GM23248 (cell line): Measurements from ENCODE around the gene LIMCH1.

Source experiments
- EZH2 ChIP-seq: fragments of 200-600 bp; sonication (generic); IDR thresholded peaks from 2 replicates; pipeline ENCODE4 v1.6.1; 2018; ENCODE audit warnings: antibody characterized with exemption, mild to moderate bottlenecking; ENCODE audit not compliant: insufficient read depth, poor library complexity, severe bottlenecking
- EZH2phosphoT487 ChIP-seq: fragments of 200-600 bp; sonication (generic); IDR thresholded peaks from 2 replicates; pipeline ENCODE4 v1.6.1; 2018; ENCODE audit warnings: antibody characterized with exemption, moderate library complexity, mild to moderate bottlenecking, low read depth; ENCODE audit not compliant: insufficient read depth

DNA sequence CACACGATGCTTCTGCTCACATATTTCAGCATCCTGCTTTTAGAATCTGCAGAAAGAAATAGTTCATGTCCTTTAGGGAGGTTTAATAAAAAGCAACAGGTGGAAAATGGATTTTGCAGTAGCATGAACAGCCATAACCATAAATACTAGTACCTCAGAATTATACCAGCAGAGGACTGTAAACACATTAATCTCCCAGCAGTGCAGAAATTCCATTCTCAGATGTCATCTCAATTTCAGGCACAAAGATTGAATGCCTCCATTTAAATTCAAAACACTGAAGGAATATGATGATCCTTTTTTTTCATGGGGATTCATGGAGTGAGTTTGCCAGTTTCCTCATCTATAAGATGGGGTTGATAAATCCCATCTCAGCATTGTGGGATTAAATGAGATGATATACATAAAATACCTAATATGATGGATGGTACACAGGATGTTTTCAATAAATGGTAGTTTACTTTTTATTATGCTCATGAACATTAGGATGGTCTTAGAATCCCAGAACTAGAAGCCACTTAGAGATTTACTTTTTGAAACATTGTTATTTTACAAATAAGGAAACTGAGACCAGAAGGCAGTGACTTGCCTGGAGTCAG lies 566 bp upstream of the LIMCH1 start:
- no peak for TF ChIP-seq EZH2
- TF ChIP-seq EZH2phosphoT487: no peak
